Heart left ventricle (tissue), 13 donors: Measurements from ENCODE around the gene DNMT1.

ENCODE experiments used
- CTCF ChIP-seq, 12 donors: fragments of 200-600 bp; sonication (generic) in 4 of 12; IDR thresholded peaks; one replicate each; pipeline versions ENCODE4 v1.5.0 to v1.8.0; 2018 to 2022; ENCODE audit warnings: antibody characterized with exemption in 12 of 12, mild to moderate bottlenecking in 5 of 12
- POLR2A ChIP-seq, 2 donors: fragments of 450-650 bp; IDR thresholded peaks; one replicate each; pipeline ENCODE4 v1.6.1; 2017; ENCODE audit warnings: antibody characterized with exemption in 2 of 2, mild to moderate bottlenecking in 2 of 2, moderate library complexity in 2 of 2
- donor health status: ischemic (EF 13 %, LVEDD 7.1; RV severe dilation, severe dysfunction).
- donor health status: DM: no; HTN: yes; CAD: no.
- donor health status: DM: no; HTN: no; CAD: no.
- donor health status: ischemic (EF 25% LVEDD 6.9; RV normal size, moderate dysfunction).
- donor health status: ischemic (EF 25% LVEDD 5.7; RV mildly dilated, moderate dysfunction).
- donor health status: ischemic (EF 35%, LVEDD 5.7; RV mildly dilated, moderate dysfunction).
- donor health status: nonischemic (EF 11% LVEDD 7.7; RV severe dilation, severe dysfunction).
- donor health status: DM: yes; HTN: yes; CAD: no.
- donor health status: PGD.
- donor health status: ischemic (EF 29% LVEDD 5.4; RV normal size, mild dysfunction).
- donor health status: nonischemic (EF 23%, LVEDD 6.1; RV moderate dilation, normal function).

DNA sequence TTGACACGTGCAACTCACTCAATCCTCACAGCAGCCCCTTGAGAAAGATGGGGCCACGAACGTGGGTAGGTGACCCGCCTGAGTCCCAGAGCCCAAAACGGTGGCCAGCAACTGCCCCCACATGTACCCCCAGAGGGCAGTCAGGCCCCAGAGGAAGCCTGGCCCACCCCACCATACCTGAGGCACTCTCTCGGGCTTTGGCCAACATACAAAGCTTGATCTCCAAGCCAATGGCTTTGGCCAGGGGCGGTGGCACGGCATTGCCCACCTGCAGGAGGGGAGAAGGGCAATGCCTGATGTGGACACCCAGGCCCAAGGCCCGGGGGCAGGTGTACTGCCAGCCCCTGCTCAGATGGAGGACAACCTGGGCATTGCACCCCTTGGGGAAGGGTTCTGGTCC lies 60.7 kb downstream of the DNMT1 start:
- TF ChIP-seq CTCF (IDR thresholded peaks at IDR 0.05): no peak
- no peak for TF ChIP-seq POLR2A (IDR thresholded peaks at IDR 0.05)
